ENCODE results near the gene TSPAN13.

GRCh38 chr7:16711730-16712129 lies 41.8 kb upstream of the TSPAN13 start:
- TF ChIP-seq EZH2 (IDR thresholded peaks at IDR 0.05; ENCODE audit: borderline replicate concordance, insufficient read depth, low read length, poor library complexity, severe bottlenecking) (no peak), RAD21 (conservative IDR thresholded peaks at IDR 0.05) (no peak), EP300 (conservative IDR thresholded peaks at IDR 0.05; ENCODE audit: poor library complexity, severe bottlenecking) (no peak), POLR2AphosphoS5 (IDR thresholded peaks at IDR 0.05) (no peak), CTCF (IDR thresholded peaks at IDR 0.05; ENCODE audit: poor library complexity, severe bottlenecking) (no peak), REST (IDR thresholded peaks at IDR 0.05; ENCODE audit: borderline replicate concordance) (no peak), SMC3 (conservative IDR thresholded peaks at IDR 0.05; ENCODE audit: poor library complexity) (no peak)

All from neural cell (in vitro differentiated cells).